ENCODE measurements around the gene KRTAP4-7. TPM values are rescaled to one million over a fixed set of nuclear protein-coding genes. Genes with fewer than 3 reads are reported as not detected.
"Not testable (repeated sequence)": the region's sequence is repeated elsewhere in the genome, so short reads cannot be mapped to it uniquely, and the experiment has no call there.

KRTAP4-7 gene
- total and polyA plus RNA-seq, 4 donors: not detected

DNA sequence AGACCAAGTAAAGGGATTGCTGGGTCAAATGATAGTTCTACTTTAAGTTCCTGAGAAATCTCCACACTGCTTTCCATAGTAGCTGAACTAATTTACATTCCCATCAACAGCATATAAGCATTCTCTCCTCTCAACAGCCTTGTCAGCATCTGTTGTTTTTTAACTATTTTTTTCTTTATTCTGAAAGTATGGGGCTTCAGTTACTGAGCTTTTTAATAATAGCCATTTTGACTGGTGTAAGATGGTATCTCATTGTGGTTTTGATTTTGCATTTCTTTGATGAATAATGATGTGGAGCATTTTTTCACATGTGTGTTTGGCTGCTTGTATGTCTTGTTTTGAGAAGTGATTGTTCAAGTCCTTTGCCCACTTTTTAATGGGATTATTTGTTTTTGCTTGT is 31.4 kb upstream of the KRTAP4-7 start:
- Histone ChIP-seq H3K9ac (ENCODE audit: insufficient read depth in 1 of 2, low read length in 2 of 2) (no peak overlapping the region), H3K36me3 (ENCODE audit: control insufficient read depth in 4 of 4, insufficient read depth in 4 of 4, low read length in 4 of 4) (no peaks in the 10 kb centered on the region), H3K9me3 (ENCODE audit: control insufficient read depth in 4 of 4, insufficient read depth in 3 of 4, low read length in 3 of 4) (peaks cover 0 to 3% (median 0%) of the 10 kb centered on the region in 4 donors), H3K27ac (ENCODE audit: low read depth in 1 of 2, low read length in 1 of 2) (no peak overlapping the region), H3K27me3 (ENCODE audit: control insufficient read depth in 3 of 3, insufficient read depth in 3 of 3, low read length in 2 of 3) (peaks cover 0 to 9% (median 7%) of the 10 kb centered on the region in 3 donors), H3K4me3 (no peak overlapping the region), H3K4me1 (ENCODE audit: control insufficient read depth in 5 of 5, insufficient read depth in 5 of 5, low read length in 5 of 5) (no peaks in the 10 kb centered on the region)
- TF ChIP-seq, protein P1, sequence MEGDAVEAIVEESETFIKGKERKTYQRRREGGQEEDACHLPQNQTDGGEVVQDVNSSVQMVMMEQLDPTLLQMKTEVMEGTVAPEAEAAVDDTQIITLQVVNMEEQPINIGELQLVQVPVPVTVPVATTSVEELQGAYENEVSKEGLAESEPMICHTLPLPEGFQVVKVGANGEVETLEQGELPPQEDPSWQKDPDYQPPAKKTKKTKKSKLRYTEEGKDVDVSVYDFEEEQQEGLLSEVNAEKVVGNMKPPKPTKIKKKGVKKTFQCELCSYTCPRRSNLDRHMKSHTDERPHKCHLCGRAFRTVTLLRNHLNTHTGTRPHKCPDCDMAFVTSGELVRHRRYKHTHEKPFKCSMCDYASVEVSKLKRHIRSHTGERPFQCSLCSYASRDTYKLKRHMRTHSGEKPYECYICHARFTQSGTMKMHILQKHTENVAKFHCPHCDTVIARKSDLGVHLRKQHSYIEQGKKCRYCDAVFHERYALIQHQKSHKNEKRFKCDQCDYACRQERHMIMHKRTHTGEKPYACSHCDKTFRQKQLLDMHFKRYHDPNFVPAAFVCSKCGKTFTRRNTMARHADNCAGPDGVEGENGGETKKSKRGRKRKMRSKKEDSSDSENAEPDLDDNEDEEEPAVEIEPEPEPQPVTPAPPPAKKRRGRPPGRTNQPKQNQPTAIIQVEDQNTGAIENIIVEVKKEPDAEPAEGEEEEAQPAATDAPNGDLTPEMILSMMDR (IDR thresholded peaks at IDR 0.05; ENCODE audit: control extremely low read depth, extremely low read depth): no peak
- no peak for ATAC-seq (ENCODE audit: insufficient read depth, low FRiP score)
- DNase-seq: no peak

DNA sequence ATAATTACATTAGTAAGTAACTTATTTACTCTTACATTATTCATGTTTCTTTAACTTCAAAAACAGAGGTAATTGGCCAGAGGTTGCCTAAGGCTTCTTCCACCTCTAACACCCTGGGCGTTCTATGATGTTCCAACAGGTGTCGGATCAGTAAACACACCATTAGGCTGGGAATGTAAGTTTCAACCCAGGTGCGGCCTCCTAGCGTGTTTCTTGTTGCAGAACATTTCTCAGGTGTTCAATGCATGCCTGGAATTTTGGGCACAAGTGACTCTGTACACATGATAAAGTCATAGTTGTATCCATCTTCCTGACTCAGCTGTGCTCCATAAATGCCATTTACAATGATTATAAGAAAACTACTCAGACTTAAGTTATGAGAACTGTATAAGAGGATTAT is 29.9 kb upstream of the KRTAP4-7 start:
- DNase-seq (no peak), ATAC-seq (ENCODE audit: insufficient read depth, low FRiP score) (no peak)
- Histone ChIP-seq H3K9ac (ENCODE audit: insufficient read depth in 1 of 2, low read length in 2 of 2) (no peak overlapping the region), H3K4me1 (ENCODE audit: control insufficient read depth in 5 of 5, insufficient read depth in 5 of 5, low read length in 5 of 5) (no peaks in the 10 kb centered on the region), H3K9me3 (ENCODE audit: control insufficient read depth in 4 of 4, insufficient read depth in 3 of 4, low read length in 3 of 4) (peaks cover 0 to 3% (median 0%) of the 10 kb centered on the region in 4 donors), H3K4me3 (no peak overlapping the region), H3K36me3 (ENCODE audit: control insufficient read depth in 4 of 4, insufficient read depth in 4 of 4, low read length in 4 of 4) (no peaks in the 10 kb centered on the region), H3K27me3 (ENCODE audit: control insufficient read depth in 3 of 3, insufficient read depth in 3 of 3, low read length in 2 of 3) (peaks cover 0 to 2% (median 2%) of the 10 kb centered on the region in 3 donors), H3K27ac (ENCODE audit: low read depth in 1 of 2, low read length in 1 of 2) (no peak overlapping the region)
- 85 to 95% methylated on average over 4 of the region's 4 CpGs for WGBS, 2 donors
- TF ChIP-seq, protein P1 (IDR thresholded peaks at IDR 0.05; ENCODE audit: control extremely low read depth, extremely low read depth): no peak

DNA sequence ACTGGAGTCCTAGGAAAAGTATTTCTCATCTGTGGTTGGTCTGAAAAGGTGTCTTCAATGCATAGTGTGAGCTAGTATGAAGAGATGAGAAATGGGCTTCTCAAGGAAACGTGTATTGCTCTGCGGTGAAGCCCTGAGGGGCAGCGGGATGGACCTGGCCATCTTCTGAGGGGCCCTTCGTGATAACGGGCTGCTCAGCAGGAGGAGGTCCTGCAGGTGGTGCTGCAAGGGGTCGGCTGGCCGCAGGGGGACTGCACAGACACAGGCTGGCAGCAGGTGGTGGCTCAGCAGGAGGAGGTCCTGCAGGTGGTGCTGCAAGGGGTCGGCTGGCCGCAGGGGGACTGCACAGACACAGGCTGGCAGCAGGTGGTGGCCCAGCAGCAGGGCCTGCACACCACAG is 29.4 kb upstream of the KRTAP4-7 start:
- H3K4me1 ChIP-seq (ENCODE audit: control insufficient read depth in 5 of 5, insufficient read depth in 5 of 5, low read length in 5 of 5); H3K36me3 ChIP-seq (ENCODE audit: control insufficient read depth in 4 of 4, insufficient read depth in 4 of 4, low read length in 4 of 4); ATAC-seq (ENCODE audit: insufficient read depth, low FRiP score); H3K4me3 ChIP-seq; H3K9ac ChIP-seq (ENCODE audit: insufficient read depth in 1 of 2, low read length in 2 of 2); H3K27ac ChIP-seq (ENCODE audit: low read depth in 1 of 2, low read length in 1 of 2); H3K27me3 ChIP-seq (ENCODE audit: control insufficient read depth in 3 of 3, insufficient read depth in 3 of 3, low read length in 2 of 3); H3K9me3 ChIP-seq (ENCODE audit: control insufficient read depth in 4 of 4, insufficient read depth in 3 of 4, low read length in 3 of 4); DNase-seq: not testable (repeated sequence)
- 72 to 80% methylated on average over 7 to 9 of the region's 9 CpGs for WGBS, 2 donors

DNA sequence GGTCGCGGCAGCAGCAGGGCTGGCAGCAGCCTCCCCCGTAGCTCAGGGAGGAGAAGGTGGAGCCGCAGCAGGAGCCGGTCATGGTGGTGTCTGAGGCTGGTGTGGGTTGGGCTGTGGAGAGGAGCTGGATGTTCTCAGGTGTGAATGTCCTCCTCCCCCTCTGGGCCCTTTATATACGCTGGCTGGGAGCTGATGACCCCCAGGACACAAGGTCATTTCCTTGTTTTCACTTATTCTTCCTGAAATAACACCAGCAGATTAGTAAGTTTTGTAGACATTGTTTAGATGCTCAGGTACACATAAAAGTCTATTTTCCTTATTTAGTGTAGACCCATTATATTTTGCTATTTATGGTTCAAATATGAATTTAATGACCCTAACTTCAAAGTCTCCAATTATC is 28.8 kb upstream of the KRTAP4-7 start, which contains the start of gene KRTAP2-2:
Gene KRTAP2-2 (minus strand): TSS at position 101 of the 400 bp plus-strand sequence. CDS start 19 bp downstream, at position 82.
- WGBS, 2 donors: 65 to 67% methylated on average over 1 of the region's 6 CpGs
- H3K27ac ChIP-seq (ENCODE audit: low read depth in 1 of 2, low read length in 1 of 2): not testable (repeated sequence)

More for the DNA sequence above, 28.8 kb upstream of the KRTAP4-7 start, which contains the start of gene KRTAP2-2:
- not testable (repeated sequence) for H3K9me3 ChIP-seq (ENCODE audit: control insufficient read depth in 4 of 4, insufficient read depth in 3 of 4, low read length in 3 of 4); H3K36me3 ChIP-seq (ENCODE audit: control insufficient read depth in 4 of 4, insufficient read depth in 4 of 4, low read length in 4 of 4); ATAC-seq (ENCODE audit: insufficient read depth, low FRiP score); DNase-seq; H3K4me1 ChIP-seq (ENCODE audit: control insufficient read depth in 5 of 5, insufficient read depth in 5 of 5, low read length in 5 of 5); H3K27me3 ChIP-seq (ENCODE audit: control insufficient read depth in 3 of 3, insufficient read depth in 3 of 3, low read length in 2 of 3); H3K9ac ChIP-seq (ENCODE audit: insufficient read depth in 1 of 2, low read length in 2 of 2); H3K4me3 ChIP-seq
